Measurements from ENCODE around the gene CD52. TPM values are rescaled to one million over a fixed set of nuclear protein-coding genes. Genes with fewer than 3 reads are reported as not detected.

Gene CD52
- polyA plus RNA-seq, 1 donor (not counting 4 experiments of a cell fraction or from before 2014, with no cell fraction given), result 0.22 TPM

DNA sequence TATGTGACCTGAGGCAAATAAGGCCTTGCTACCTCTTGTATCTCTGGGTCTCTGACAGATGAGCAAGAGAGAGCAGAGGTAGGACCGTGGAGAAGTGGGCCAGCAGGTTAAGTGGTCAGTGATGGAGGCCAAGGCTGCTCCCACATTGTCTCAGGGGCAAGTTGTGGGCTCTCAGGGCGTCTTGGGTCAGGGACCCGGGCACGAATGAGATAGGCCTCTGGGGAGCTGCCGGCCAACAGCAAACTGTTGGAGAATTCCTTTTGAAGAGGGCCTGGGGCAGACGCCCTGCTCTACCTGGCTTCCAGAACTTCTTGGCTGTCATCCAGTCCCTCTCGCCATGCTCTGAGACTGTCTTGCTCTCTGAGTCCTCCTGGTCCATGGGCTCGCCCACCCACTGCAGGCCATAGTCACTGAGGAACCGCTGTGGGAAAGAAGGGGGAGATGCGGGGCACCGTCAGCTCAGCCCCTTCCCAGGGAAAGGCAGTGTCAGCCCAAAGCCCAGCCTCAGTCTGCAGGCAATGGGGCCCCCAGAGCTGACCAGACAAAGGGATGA lies 23.8 kb upstream of the CD52 start:
- no peak for DNase-seq (ENCODE audit: low read depth, low spot score)
- no peak overlapping the region for H2AFZ ChIP-seq (ENCODE audit: control insufficient read depth, low read length)
- no peak overlapping the region for H3K27ac ChIP-seq (ENCODE audit: control insufficient read depth, insufficient read depth, low read length)
- H3K9me1 ChIP-seq (ENCODE audit: control insufficient read depth, extremely low read depth, insufficient read depth, low read length), result no peaks in the 10 kb centered on the region
- H3K4me3 ChIP-seq (ENCODE audit: control insufficient read depth in 2 of 3, extremely low read depth in 1 of 3, insufficient read depth in 2 of 3, low read depth in 1 of 3, low read length in 3 of 3), result no peak overlapping the region
- H3K9ac ChIP-seq (ENCODE audit: control insufficient read depth, extremely low read depth, insufficient read depth, low read length), result no peak overlapping the region
- H3K4me1 ChIP-seq (ENCODE audit: control insufficient read depth, extremely low read depth, insufficient read depth, low read length), result peaks cover 11% of the 10 kb centered on the region
- FAIRE-seq, result no peak
- H3K79me2 ChIP-seq (ENCODE audit: control insufficient read depth, insufficient read depth, low read length), result no peaks in the 10 kb centered on the region
- no peaks in the 10 kb centered on the region for H3K27me3 ChIP-seq (ENCODE audit: control insufficient read depth, extremely low read depth, insufficient read depth, low read length)
- peaks cover 0 to 2% of the 10 kb centered on the region in 2 experiments for H3K36me3 ChIP-seq (ENCODE audit: control insufficient read depth in 2 of 2, extremely low read depth in 1 of 2, insufficient read depth in 2 of 2, low read length in 2 of 2)
- H3K4me2 ChIP-seq (ENCODE audit: control insufficient read depth, extremely low read depth, insufficient read depth, low read depth, low read length), result no peak overlapping the region
- TF ChIP-seq, protein P1, sequence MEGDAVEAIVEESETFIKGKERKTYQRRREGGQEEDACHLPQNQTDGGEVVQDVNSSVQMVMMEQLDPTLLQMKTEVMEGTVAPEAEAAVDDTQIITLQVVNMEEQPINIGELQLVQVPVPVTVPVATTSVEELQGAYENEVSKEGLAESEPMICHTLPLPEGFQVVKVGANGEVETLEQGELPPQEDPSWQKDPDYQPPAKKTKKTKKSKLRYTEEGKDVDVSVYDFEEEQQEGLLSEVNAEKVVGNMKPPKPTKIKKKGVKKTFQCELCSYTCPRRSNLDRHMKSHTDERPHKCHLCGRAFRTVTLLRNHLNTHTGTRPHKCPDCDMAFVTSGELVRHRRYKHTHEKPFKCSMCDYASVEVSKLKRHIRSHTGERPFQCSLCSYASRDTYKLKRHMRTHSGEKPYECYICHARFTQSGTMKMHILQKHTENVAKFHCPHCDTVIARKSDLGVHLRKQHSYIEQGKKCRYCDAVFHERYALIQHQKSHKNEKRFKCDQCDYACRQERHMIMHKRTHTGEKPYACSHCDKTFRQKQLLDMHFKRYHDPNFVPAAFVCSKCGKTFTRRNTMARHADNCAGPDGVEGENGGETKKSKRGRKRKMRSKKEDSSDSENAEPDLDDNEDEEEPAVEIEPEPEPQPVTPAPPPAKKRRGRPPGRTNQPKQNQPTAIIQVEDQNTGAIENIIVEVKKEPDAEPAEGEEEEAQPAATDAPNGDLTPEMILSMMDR (optimal IDR thresholded peaks at IDR 0.05 in 1 of 3, IDR thresholded peaks at IDR 0.05 in 1 of 3, conservative IDR thresholded peaks at IDR 0.05 in 1 of 3; ENCODE audit: extremely low read depth in 1 of 3, insufficient read depth in 2 of 3, low read length in 3 of 3), result no peak
- no peak for TF ChIP-seq EZH2 (IDR thresholded peaks at IDR 0.05; ENCODE audit: low read length)
- dilution Hi-C loops (cut with MboI; ENCODE audit: extremely low pct_ligation_motif_present, low sequenced_read_pairs), result no loop called here
- no peaks in the 10 kb centered on the region for H3K9me3 ChIP-seq (ENCODE audit: control insufficient read depth, low read depth, low read length)
- H4K20me1 ChIP-seq (ENCODE audit: control insufficient read depth, extremely low read depth, insufficient read depth, low read length), result no peaks in the 10 kb centered on the region

DNA sequence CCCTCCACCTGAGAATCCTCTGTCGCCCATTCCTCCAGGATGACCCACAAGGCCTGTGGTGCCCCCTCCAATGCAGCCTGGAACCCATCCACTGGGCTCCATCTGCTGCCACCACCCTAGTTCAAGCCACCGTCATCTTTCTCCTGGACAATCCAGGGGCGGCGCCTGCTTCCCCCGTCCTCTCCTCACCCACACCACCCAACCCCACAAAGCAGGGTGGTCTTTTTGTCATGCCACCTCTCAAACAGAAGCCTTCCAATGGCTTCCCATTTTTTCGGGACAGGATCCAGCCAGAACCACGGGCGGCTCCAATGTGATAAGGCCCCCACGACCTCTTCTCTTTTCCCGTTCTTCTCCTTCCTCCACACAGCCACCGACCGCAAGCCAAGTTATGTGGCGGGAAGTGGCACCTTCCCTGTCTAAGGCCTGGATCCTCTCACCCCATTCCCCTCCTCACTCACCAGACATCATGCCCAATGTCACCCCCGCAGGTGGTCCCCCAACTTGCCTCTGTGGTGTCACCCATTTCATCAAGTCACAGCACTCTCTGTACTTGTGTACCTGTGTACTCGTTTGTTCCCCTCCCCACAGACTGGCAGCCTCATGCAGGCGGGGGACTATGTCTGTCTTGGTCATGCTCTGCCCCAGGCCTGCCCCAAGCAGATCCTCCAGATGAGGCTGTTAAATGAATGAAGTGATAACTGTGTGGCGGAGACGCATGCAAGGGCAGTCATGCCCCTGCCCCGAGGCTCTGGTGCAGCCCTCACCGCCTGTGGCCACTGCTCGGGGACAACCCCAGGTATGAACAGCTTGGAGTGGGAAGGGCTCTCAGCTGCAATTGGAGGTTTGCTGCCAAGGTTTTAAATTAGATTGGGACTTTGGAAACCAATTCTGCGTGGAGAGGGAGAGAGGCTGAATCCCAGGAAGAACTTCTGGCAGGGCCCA lies 22.3 kb upstream of the CD52 start:
- DNase-seq (ENCODE audit: low read depth, low spot score), result no peak
- FAIRE-seq, result no peak

More for the DNA sequence above, 22.3 kb upstream of the CD52 start:
- no peak overlapping the region for H2AFZ ChIP-seq (ENCODE audit: control insufficient read depth, low read length)
- TF ChIP-seq, protein P1 (optimal IDR thresholded peaks at IDR 0.05 in 1 of 3, IDR thresholded peaks at IDR 0.05 in 1 of 3, conservative IDR thresholded peaks at IDR 0.05 in 1 of 3; ENCODE audit: extremely low read depth in 1 of 3, insufficient read depth in 2 of 3, low read length in 3 of 3), result no peak
- TF ChIP-seq EZH2 (IDR thresholded peaks at IDR 0.05; ENCODE audit: low read length), result no peak
- no peak overlapping the region for H3K4me3 ChIP-seq (ENCODE audit: control insufficient read depth in 2 of 3, extremely low read depth in 1 of 3, insufficient read depth in 2 of 3, low read depth in 1 of 3, low read length in 3 of 3)
- H3K4me1 ChIP-seq (ENCODE audit: control insufficient read depth, extremely low read depth, insufficient read depth, low read length), result peaks cover 13% of the 10 kb centered on the region
- no peaks in the 10 kb centered on the region for H3K9me1 ChIP-seq (ENCODE audit: control insufficient read depth, extremely low read depth, insufficient read depth, low read length)
- H3K36me3 ChIP-seq (ENCODE audit: control insufficient read depth in 2 of 2, extremely low read depth in 1 of 2, insufficient read depth in 2 of 2, low read length in 2 of 2), result peaks cover 0 to 2% of the 10 kb centered on the region in 2 experiments
- H3K9me3 ChIP-seq (ENCODE audit: control insufficient read depth, low read depth, low read length), result no peaks in the 10 kb centered on the region
- dilution Hi-C loops (cut with MboI; ENCODE audit: extremely low pct_ligation_motif_present, low sequenced_read_pairs), result no loop called here
- no peak overlapping the region for H3K9ac ChIP-seq (ENCODE audit: control insufficient read depth, extremely low read depth, insufficient read depth, low read length)
- no peak overlapping the region for H3K4me2 ChIP-seq (ENCODE audit: control insufficient read depth, extremely low read depth, insufficient read depth, low read depth, low read length)
- no peaks in the 10 kb centered on the region for H3K27me3 ChIP-seq (ENCODE audit: control insufficient read depth, extremely low read depth, insufficient read depth, low read length)
- H4K20me1 ChIP-seq (ENCODE audit: control insufficient read depth, extremely low read depth, insufficient read depth, low read length), result no peaks in the 10 kb centered on the region
- no peak overlapping the region for H3K27ac ChIP-seq (ENCODE audit: control insufficient read depth, insufficient read depth, low read length)
- no peaks in the 10 kb centered on the region for H3K79me2 ChIP-seq (ENCODE audit: control insufficient read depth, insufficient read depth, low read length)
